ENCODE results near the gene PAX6. TPM values are rescaled to one million over a fixed set of nuclear protein-coding genes. Genes with fewer than 3 reads are reported as not detected.

PAX6 gene
- total RNA-seq, 2 donors from 2014 or later: 5.4 to 6.8 TPM

- Mint-ChIP-seq H3K9me3 (no peaks in the 10 kb centered on the region), H3K27me3 (ENCODE audit: insufficient read depth) (peaks cover 99% of the 10 kb centered on the region), H3K36me3 (ENCODE audit: low read depth) (peaks cover 2% of the 10 kb centered on the region), H3K4me3 (peak overlapping the region; percentile 60), H3K27ac (peak overlapping the region; percentile 36), H3K4me1 (peaks cover 58% of the 10 kb centered on the region)
- Histone ChIP-seq H3K27ac (ENCODE audit: low read depth, low read length) (no peak overlapping the region), H3K36me3 (ENCODE audit: control insufficient read depth, insufficient read depth, low read length) (peaks cover 36% of the 10 kb centered on the region), H3K9ac (ENCODE audit: extremely low read depth, low read length, poor library complexity, severe bottlenecking) (no peak overlapping the region), H3K27me3 (ENCODE audit: control insufficient read depth, insufficient read depth, low read length, poor library complexity, severe bottlenecking) (peaks cover 100% of the 10 kb centered on the region), H3K4me3 (ENCODE audit: low read length) (peak overlapping the region; percentile 63), H3K9me3 (ENCODE audit: control insufficient read depth, low read length) (no peaks in the 10 kb centered on the region), H3K4me1 (ENCODE audit: control insufficient read depth, insufficient read depth, low read length) (peaks cover 18% of the 10 kb centered on the region)
- WGBS, 2 experiments (ENCODE audit: insufficient coverage in 1 of 2, insufficient read length in 1 of 2): 9 to 10% methylated on average over 10 to 13 of the region's 13 CpGs
- no peak for TF ChIP-seq CTCF (conservative IDR thresholded peaks at IDR 0.05)
- no peak for DNase-seq
These were observed 7.3 kb downstream of the PAX6 start for GRCh38 chr11:31803813-31804311.

DNA sequence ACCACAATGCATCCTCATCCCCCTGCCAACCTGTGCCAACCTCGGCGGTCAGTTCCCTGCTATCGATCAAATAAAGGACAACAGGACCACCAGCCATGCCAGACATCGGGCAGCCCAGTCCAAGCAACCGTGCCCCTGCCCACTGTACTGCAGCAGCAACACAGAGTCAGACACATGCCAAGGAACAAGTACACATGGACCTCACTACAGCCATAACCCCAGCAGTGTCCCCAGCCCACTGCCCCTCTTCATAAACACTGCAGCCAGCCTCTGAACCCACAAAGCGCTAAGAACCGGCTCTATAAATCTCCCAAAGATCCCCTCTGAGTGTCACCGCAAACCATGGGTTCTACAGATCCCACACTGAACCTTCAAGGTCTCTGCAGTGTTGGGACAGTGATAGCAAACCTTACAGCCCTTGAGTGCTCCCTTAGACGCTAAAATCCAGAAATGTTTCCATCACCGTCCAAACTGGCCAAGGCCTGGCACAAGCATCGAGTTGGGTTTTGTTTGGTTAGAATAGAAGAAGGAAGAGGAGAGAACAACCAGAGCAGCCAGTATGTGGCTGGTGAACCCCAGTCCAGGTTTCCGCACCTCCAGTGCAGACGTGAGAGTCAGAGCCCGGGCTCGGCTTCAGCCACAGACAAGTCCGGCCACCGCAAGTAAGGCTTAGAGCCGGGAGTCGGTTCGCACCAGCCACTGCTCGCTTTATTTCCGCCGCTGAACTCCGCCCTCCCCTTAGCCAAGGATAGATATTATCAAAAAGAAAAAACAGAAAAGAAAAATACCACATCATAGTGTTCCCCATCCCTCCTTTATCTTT, 7.9 kb downstream of the PAX6 start:
- no peaks in the 10 kb centered on the region for H3K9me3 ChIP-seq (ENCODE audit: control insufficient read depth, low read length)
- Mint-ChIP-seq H3K27ac (no peak overlapping the region), H3K9me3 (no peaks in the 10 kb centered on the region), H3K4me1 (peaks cover 52% of the 10 kb centered on the region), H3K36me3 (ENCODE audit: low read depth) (peaks cover 2% of the 10 kb centered on the region), H3K27me3 (ENCODE audit: insufficient read depth) (peaks cover 99% of the 10 kb centered on the region), H3K4me3 (no peak overlapping the region)
- no peak for TF ChIP-seq CTCF (conservative IDR thresholded peaks at IDR 0.05)
- H3K27ac ChIP-seq (ENCODE audit: low read depth, low read length): no peak overlapping the region
- no peak overlapping the region for H3K9ac ChIP-seq (ENCODE audit: extremely low read depth, low read length, poor library complexity, severe bottlenecking)
- WGBS, 2 experiments (ENCODE audit: insufficient coverage in 1 of 2, insufficient read length in 1 of 2): 13 to 14% methylated on average over 5 to 21 of the region's 24 CpGs
- peaks cover 36% of the 10 kb centered on the region for H3K36me3 ChIP-seq (ENCODE audit: control insufficient read depth, insufficient read depth, low read length)
- H3K4me1 ChIP-seq (ENCODE audit: control insufficient read depth, insufficient read depth, low read length): peaks cover 19% of the 10 kb centered on the region
- H3K27me3 ChIP-seq (ENCODE audit: control insufficient read depth, insufficient read depth, low read length, poor library complexity, severe bottlenecking): peaks cover 100% of the 10 kb centered on the region
- DNase-seq: peak; percentile 76
- peak overlapping the region; percentile 63 for H3K4me3 ChIP-seq (ENCODE audit: low read length)

DNA sequence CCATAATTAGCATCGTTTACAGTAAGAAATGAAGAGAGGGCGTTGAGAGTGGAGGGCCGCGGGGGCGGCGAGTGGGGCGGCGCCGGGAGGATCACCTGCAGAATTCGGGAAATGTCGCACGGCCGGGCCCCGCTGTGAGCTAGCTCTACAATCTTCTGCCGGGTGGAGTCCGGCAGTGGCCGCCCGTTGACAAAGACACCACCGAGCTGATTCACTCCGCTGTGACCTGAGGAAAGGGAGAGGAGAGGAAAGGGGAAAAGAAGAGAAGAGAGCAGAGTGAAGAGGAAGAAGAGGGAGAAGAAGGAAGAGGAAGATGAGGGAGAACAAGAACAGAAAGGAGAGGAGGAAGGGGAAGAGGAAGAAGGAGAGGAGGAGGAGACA, 8.5 kb downstream of the PAX6 start:
- peaks cover 99% of the 10 kb centered on the region for H3K27me3 Mint-ChIP-seq (ENCODE audit: insufficient read depth)
- peak; percentile 86 for DNase-seq
- H3K9ac ChIP-seq (ENCODE audit: extremely low read depth, low read length, poor library complexity, severe bottlenecking): no peak overlapping the region
- H3K27ac Mint-ChIP-seq: no peak overlapping the region
- H3K4me3 Mint-ChIP-seq: no peak overlapping the region
- H3K36me3 Mint-ChIP-seq (ENCODE audit: low read depth): peaks cover 2% of the 10 kb centered on the region
- H3K9me3 Mint-ChIP-seq: no peaks in the 10 kb centered on the region
- no peaks in the 10 kb centered on the region for H3K9me3 ChIP-seq (ENCODE audit: control insufficient read depth, low read length)
- WGBS, 2 experiments (ENCODE audit: insufficient coverage in 1 of 2, insufficient read length in 1 of 2): 5 to 7% methylated on average over 13 to 20 of the region's 20 CpGs
- TF ChIP-seq CTCF (conservative IDR thresholded peaks at IDR 0.05): no peak
- H3K4me3 ChIP-seq (ENCODE audit: low read length): peak overlapping the region; percentile 63
- H3K27me3 ChIP-seq (ENCODE audit: control insufficient read depth, insufficient read depth, low read length, poor library complexity, severe bottlenecking): peaks cover 100% of the 10 kb centered on the region
- H3K27ac ChIP-seq (ENCODE audit: low read depth, low read length): no peak overlapping the region
- H3K4me1 ChIP-seq (ENCODE audit: control insufficient read depth, insufficient read depth, low read length): peaks cover 18% of the 10 kb centered on the region
- H3K36me3 ChIP-seq (ENCODE audit: control insufficient read depth, insufficient read depth, low read length): peaks cover 36% of the 10 kb centered on the region
- peaks cover 46% of the 10 kb centered on the region for H3K4me1 Mint-ChIP-seq

Data from endodermal cell (in vitro differentiated cells).